ENCODE measurements around the gene CDH13.

Gene CDH13

GRCh38 chr16:82605076-82605475 lies 21.7 kb upstream of the CDH13 start:
- H3K36me3 Mint-ChIP-seq (ENCODE audit: insufficient read depth), result peaks cover 2% of the 10 kb centered on the region
- ATAC-seq (replicated peaks; ENCODE audit: extremely low read depth, poor library complexity, severe bottlenecking), result no peak
- no peak overlapping the region for H3K27ac Mint-ChIP-seq (ENCODE audit: low read depth)
- H3K4me1 Mint-ChIP-seq, result no peaks in the 10 kb centered on the region
- peaks cover 5% of the 10 kb centered on the region for H3K9me3 Mint-ChIP-seq
- no peak for DNase-seq (ENCODE audit: low spot score in 2 of 2)
- no peak overlapping the region for H3K4me3 Mint-ChIP-seq
- H3K27me3 Mint-ChIP-seq, result peaks cover 17% of the 10 kb centered on the region

GRCh38 chr16:82605863-82606620 lies 20.7 kb upstream of the CDH13 start:
- no peak for ATAC-seq (replicated peaks; ENCODE audit: extremely low read depth, poor library complexity, severe bottlenecking)
- Mint-ChIP-seq H3K36me3 (ENCODE audit: insufficient read depth) (peaks cover 2% of the 10 kb centered on the region), H3K4me1 (no peaks in the 10 kb centered on the region), H3K27me3 (peaks cover 22% of the 10 kb centered on the region), H3K9me3 (peaks cover 3% of the 10 kb centered on the region), H3K27ac (ENCODE audit: low read depth) (no peak overlapping the region), H3K4me3 (no peak overlapping the region)
- no peak for DNase-seq (ENCODE audit: low spot score in 2 of 2)

DNA sequence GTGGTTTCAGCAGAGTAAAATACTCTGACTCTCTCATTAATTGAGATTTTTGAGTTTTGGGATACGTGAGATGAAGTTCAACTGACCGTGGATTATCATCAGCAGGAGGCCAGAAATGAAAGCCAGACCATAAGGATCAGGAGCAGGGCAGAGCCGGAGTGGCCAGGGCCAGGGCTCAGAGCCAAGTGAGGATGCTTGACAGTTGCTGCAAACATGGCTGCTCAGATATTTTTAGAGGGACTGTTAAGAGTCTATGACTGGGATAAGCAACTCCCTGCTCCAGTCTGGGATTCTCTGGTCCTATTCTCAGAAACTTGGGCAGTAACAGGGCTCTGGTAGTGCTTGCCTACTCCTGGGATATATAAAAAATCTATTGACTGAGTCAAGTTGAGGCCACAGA lies 17.6 kb upstream of the CDH13 start:
- ATAC-seq (replicated peaks; ENCODE audit: extremely low read depth, poor library complexity, severe bottlenecking) (no peak), DNase-seq (ENCODE audit: low spot score in 2 of 2) (no peak)
- Mint-ChIP-seq H3K27me3 (peaks cover 22% of the 10 kb centered on the region), H3K9me3 (no peaks in the 10 kb centered on the region), H3K4me3 (no peak overlapping the region), H3K4me1 (no peaks in the 10 kb centered on the region), H3K27ac (ENCODE audit: low read depth) (no peak overlapping the region), H3K36me3 (ENCODE audit: insufficient read depth) (peaks cover 2% of the 10 kb centered on the region)

DNA sequence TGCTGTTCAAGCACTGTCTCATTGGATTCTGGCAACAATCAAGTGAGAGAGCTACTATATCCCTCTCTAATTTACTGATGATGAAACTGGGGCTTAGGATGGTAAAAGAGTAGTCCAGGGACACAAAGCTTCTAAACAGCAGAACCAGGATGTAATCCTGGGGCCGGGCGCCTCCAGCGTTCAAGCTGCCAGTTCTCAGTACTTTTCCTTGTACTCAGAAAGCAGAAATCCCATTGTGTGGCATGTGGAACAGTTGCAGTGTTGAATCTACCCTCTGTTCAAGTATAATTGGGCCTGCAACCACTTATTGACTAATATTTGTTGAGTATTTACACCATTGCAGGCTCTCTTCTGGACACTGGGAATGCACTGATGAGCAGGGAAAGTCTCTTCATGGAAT lies 14.5 kb upstream of the CDH13 start:
- Mint-ChIP-seq H3K36me3 (ENCODE audit: insufficient read depth) (no peaks in the 10 kb centered on the region), H3K27me3 (peaks cover 9% of the 10 kb centered on the region), H3K4me3 (no peak overlapping the region), H3K4me1 (no peaks in the 10 kb centered on the region), H3K9me3 (no peaks in the 10 kb centered on the region), H3K27ac (ENCODE audit: low read depth) (no peak overlapping the region)
- no peak for DNase-seq (ENCODE audit: low spot score in 2 of 2)
- ATAC-seq (replicated peaks; ENCODE audit: extremely low read depth, poor library complexity, severe bottlenecking), result no peak

DNA sequence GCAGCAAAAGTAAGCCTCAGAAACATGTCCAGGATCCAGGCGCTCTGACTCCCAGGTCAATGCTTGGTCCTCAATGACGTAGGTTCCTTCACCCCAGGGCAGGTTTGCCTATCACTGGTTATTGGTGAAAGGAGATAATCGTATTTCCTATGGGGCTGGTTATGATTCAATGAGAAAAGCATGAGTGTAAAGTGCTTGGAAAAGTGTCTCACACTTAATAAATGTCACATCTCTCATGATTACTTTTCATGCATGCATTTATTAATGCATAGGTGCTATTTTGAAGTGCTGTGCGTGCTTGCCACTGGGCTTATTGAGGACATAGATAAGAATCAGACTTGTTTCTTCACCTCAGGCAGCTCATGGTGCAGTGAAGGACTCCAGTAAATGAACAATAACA lies 10.4 kb upstream of the CDH13 start:
- H3K27ac Mint-ChIP-seq (ENCODE audit: low read depth), result no peak overlapping the region

GRCh38 chr16:82621781-82622180 lies 5.0 kb upstream of the CDH13 start:
- no peaks in the 10 kb centered on the region for H3K4me1 Mint-ChIP-seq
- DNase-seq (ENCODE audit: low spot score in 2 of 2) (no peak), ATAC-seq (replicated peaks; ENCODE audit: extremely low read depth, poor library complexity, severe bottlenecking) (no peak)
- H3K36me3 Mint-ChIP-seq (ENCODE audit: insufficient read depth), result no peaks in the 10 kb centered on the region
- no peak overlapping the region for H3K27ac Mint-ChIP-seq (ENCODE audit: low read depth)
- peaks cover 77% of the 10 kb centered on the region for H3K27me3 Mint-ChIP-seq
- H3K9me3 Mint-ChIP-seq, result no peaks in the 10 kb centered on the region
- H3K4me3 Mint-ChIP-seq, result no peak overlapping the region

More for the DNA sequence above, 10.4 kb upstream of the CDH13 start:
- Mint-ChIP-seq H3K4me3 (no peak overlapping the region), H3K27me3 (peaks cover 30% of the 10 kb centered on the region), H3K9me3 (no peaks in the 10 kb centered on the region), H3K4me1 (no peaks in the 10 kb centered on the region), H3K36me3 (ENCODE audit: insufficient read depth) (no peaks in the 10 kb centered on the region)
- DNase-seq (ENCODE audit: low spot score in 2 of 2) (no peak), ATAC-seq (replicated peaks; ENCODE audit: extremely low read depth, poor library complexity, severe bottlenecking) (no peak)

GRCh38 chr16:82623241-82623640 lies 3.5 kb upstream of the CDH13 start:
- H3K27me3 Mint-ChIP-seq, result peaks cover 81% of the 10 kb centered on the region
- no peaks in the 10 kb centered on the region for H3K9me3 Mint-ChIP-seq
- no peak for ATAC-seq (replicated peaks; ENCODE audit: extremely low read depth, poor library complexity, severe bottlenecking)
- no peaks in the 10 kb centered on the region for H3K4me1 Mint-ChIP-seq
- DNase-seq (ENCODE audit: low spot score in 2 of 2), result no peak
- no peak overlapping the region for H3K27ac Mint-ChIP-seq (ENCODE audit: low read depth)
- H3K36me3 Mint-ChIP-seq (ENCODE audit: insufficient read depth), result no peaks in the 10 kb centered on the region
- no peak overlapping the region for H3K4me3 Mint-ChIP-seq

DNA sequence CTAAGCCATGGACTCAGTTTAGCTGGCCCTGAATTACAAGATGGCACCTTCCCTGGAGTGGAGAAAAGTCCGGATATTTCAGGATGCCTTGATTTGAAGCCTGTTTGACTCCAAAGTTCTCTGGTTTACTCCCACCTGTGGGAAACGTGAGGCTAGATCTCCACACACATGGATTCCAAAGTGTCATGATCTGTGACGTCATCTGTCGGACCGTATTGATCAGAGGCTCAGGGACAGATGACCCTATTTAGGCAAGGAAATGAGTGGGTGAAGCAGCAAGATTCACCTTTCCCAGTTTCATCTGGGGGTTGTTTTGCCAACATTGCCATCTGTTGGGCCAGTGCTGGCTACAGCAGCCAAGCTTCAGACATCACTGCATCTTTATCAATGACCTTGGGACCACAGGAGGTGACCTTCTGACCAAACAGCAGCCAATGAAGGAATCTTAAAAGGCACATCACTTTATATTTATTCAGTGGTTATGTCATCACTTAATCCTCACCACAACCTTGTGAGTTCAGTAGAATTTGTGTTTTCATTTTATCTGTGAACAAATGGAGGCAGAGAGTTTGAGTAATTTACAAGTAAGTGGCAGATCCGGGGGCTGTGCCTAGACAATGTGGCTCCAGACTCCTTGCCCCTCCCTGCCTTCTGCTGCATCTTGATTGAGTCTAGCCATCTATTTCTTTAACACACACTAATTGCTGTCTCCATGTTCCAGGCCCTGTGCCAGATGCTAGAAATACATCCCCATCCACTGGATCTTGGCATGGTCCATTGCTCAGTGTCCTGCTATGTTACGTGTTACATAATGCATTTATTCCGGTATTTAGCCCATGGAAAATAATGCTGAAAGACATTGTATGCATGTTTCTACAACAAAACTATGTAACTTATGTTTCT lies 1.5 kb upstream of the CDH13 start:
- Mint-ChIP-seq H3K4me1 (no peaks in the 10 kb centered on the region), H3K27ac (ENCODE audit: low read depth) (no peak overlapping the region), H3K27me3 (peaks cover 87% of the 10 kb centered on the region), H3K36me3 (ENCODE audit: insufficient read depth) (peaks cover 1% of the 10 kb centered on the region), H3K9me3 (no peaks in the 10 kb centered on the region), H3K4me3 (no peak overlapping the region)
- ATAC-seq (replicated peaks; ENCODE audit: extremely low read depth, poor library complexity, severe bottlenecking) (no peak), DNase-seq (ENCODE audit: low spot score in 2 of 2) (no peak)

- no peak for ATAC-seq (replicated peaks; ENCODE audit: extremely low read depth, poor library complexity, severe bottlenecking)
- H3K4me1 Mint-ChIP-seq, result no peaks in the 10 kb centered on the region
- peaks cover 72% of the 10 kb centered on the region for H3K27me3 Mint-ChIP-seq
Measured at GRCh38 chr16:82628088-82628423, 1.3 kb downstream of the CDH13 start.

GRCh38 chr16:82628711-82629110 lies 1.9 kb downstream of the CDH13 start:
- H3K36me3 Mint-ChIP-seq (ENCODE audit: insufficient read depth), result peaks cover 1% of the 10 kb centered on the region
- no peak overlapping the region for H3K27ac Mint-ChIP-seq (ENCODE audit: low read depth)
- H3K4me3 Mint-ChIP-seq, result no peak overlapping the region
- H3K4me1 Mint-ChIP-seq, result no peaks in the 10 kb centered on the region
- H3K9me3 Mint-ChIP-seq, result no peaks in the 10 kb centered on the region
- DNase-seq (ENCODE audit: low spot score in 2 of 2) (no peak), ATAC-seq (replicated peaks; ENCODE audit: extremely low read depth, poor library complexity, severe bottlenecking) (no peak)
- peaks cover 65% of the 10 kb centered on the region for H3K27me3 Mint-ChIP-seq

More at GRCh38 chr16:82628088-82628423, 1.3 kb downstream of the CDH13 start:
- no peaks in the 10 kb centered on the region for H3K9me3 Mint-ChIP-seq
- H3K4me3 Mint-ChIP-seq, result no peak overlapping the region
- H3K36me3 Mint-ChIP-seq (ENCODE audit: insufficient read depth), result peaks cover 1% of the 10 kb centered on the region
- no peak for DNase-seq (ENCODE audit: low spot score in 2 of 2)
- H3K27ac Mint-ChIP-seq (ENCODE audit: low read depth), result no peak overlapping the region

- no peak for DNase-seq (ENCODE audit: low spot score in 2 of 2)
- no peak for ATAC-seq (replicated peaks; ENCODE audit: extremely low read depth, poor library complexity, severe bottlenecking)
- no peak overlapping the region for H3K4me3 Mint-ChIP-seq
- no peak overlapping the region for H3K27ac Mint-ChIP-seq (ENCODE audit: low read depth)
- peaks cover 59% of the 10 kb centered on the region for H3K27me3 Mint-ChIP-seq
- H3K9me3 Mint-ChIP-seq, result no peaks in the 10 kb centered on the region
- H3K4me1 Mint-ChIP-seq, result no peaks in the 10 kb centered on the region
- peaks cover 1% of the 10 kb centered on the region for H3K36me3 Mint-ChIP-seq (ENCODE audit: insufficient read depth)
Measured at GRCh38 chr16:82629441-82630027, 2.8 kb downstream of the CDH13 start.

- Mint-ChIP-seq H3K27ac (ENCODE audit: low read depth) (no peak overlapping the region), H3K27me3 (peaks cover 53% of the 10 kb centered on the region), H3K4me3 (no peak overlapping the region), H3K9me3 (no peaks in the 10 kb centered on the region), H3K4me1 (no peaks in the 10 kb centered on the region), H3K36me3 (ENCODE audit: insufficient read depth) (peaks cover 1% of the 10 kb centered on the region)
- ATAC-seq (replicated peaks; ENCODE audit: extremely low read depth, poor library complexity, severe bottlenecking), result no peak
- no peak for DNase-seq (ENCODE audit: low spot score in 2 of 2)
Measured at GRCh38 chr16:82630219-82630618, 3.5 kb downstream of the CDH13 start.

DNA sequence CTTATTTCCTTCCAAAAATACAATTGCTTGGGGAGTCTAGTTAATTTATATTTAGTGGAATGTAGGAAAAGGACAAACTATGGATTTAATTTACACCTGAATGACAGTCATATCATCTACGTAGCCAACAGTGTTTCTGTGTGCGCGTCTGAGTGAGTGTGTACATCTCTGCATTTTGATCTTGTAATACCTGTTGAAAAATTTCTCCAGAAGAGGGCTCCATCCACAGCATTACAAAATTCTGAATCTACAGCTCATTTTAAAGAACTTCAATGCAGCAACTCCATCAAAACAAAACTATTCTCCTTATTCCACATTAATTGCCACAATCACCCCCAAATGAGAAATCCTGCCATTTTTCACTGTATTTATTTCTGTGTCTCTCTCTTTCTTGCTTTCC lies 3.9 kb downstream of the CDH13 start:
- H3K4me3 Mint-ChIP-seq, result no peak overlapping the region
- ATAC-seq (replicated peaks; ENCODE audit: extremely low read depth, poor library complexity, severe bottlenecking) (no peak), DNase-seq (ENCODE audit: low spot score in 2 of 2) (no peak)
- peaks cover 1% of the 10 kb centered on the region for H3K36me3 Mint-ChIP-seq (ENCODE audit: insufficient read depth)
- no peak overlapping the region for H3K27ac Mint-ChIP-seq (ENCODE audit: low read depth)
- H3K9me3 Mint-ChIP-seq, result no peaks in the 10 kb centered on the region
- no peaks in the 10 kb centered on the region for H3K4me1 Mint-ChIP-seq
- H3K27me3 Mint-ChIP-seq, result peaks cover 48% of the 10 kb centered on the region
